Testis (tissue), 2 donors: ENCODE measurements around the gene ANKRD18A.

ENCODE experiments used
- POLR2A ChIP-seq: fragments of 450-650 bp; IDR thresholded peaks from one replicate; pipeline ENCODE4 v1.6.1; 2017; ENCODE audit warnings: antibody characterized with exemption, mild to moderate bottlenecking, moderate library complexity
- TF ChIP-seq, protein P1 (sequence below), 3 experiments: fragments of 450-650 bp in 2 of 3; fragments of 200-600 bp in 1 of 3; sonication (generic) in 1 of 3; IDR thresholded peaks; one replicate each; pipeline ENCODE4 v1.5.1; 2016 to 2019; ENCODE audit warnings: antibody characterized with exemption in 3 of 3, mild to moderate bottlenecking in 2 of 3, moderate library complexity in 1 of 3

GRCh38 chr9:38642951-38643814, 22.8 kb upstream of the ANKRD18A start:
- TF ChIP-seq, protein P1, sequence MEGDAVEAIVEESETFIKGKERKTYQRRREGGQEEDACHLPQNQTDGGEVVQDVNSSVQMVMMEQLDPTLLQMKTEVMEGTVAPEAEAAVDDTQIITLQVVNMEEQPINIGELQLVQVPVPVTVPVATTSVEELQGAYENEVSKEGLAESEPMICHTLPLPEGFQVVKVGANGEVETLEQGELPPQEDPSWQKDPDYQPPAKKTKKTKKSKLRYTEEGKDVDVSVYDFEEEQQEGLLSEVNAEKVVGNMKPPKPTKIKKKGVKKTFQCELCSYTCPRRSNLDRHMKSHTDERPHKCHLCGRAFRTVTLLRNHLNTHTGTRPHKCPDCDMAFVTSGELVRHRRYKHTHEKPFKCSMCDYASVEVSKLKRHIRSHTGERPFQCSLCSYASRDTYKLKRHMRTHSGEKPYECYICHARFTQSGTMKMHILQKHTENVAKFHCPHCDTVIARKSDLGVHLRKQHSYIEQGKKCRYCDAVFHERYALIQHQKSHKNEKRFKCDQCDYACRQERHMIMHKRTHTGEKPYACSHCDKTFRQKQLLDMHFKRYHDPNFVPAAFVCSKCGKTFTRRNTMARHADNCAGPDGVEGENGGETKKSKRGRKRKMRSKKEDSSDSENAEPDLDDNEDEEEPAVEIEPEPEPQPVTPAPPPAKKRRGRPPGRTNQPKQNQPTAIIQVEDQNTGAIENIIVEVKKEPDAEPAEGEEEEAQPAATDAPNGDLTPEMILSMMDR (IDR thresholded peaks at IDR 0.05) = no peak
- TF ChIP-seq POLR2A = no peak
